MCF 10A (cell line): ENCODE measurements around the gene TMX1. TPM values are rescaled to one million over a fixed set of nuclear protein-coding genes. Genes with fewer than 3 reads are reported as not detected.

Experiments
- BruUV-seq: library from RNA; stranded (reverse); fragments of 400-500 nt; replicated peaks from 2 replicates; lab custom pipeline; 2021; lab: Mats Ljungman, UMichigan
- CTCF ChIA-PET: fragments of 300-600 bp; sonication (Branson Sonifier 250); formaldehyde crosslinking; extraction: SDS; loops from one replicate; lab custom pipeline; 2021; ENCODE audit warnings: antibody characterized with exemption, inconsistent platforms; lab: Yijun Ruan, JAX
- POLR2A ChIA-PET: fragments of 300-600, 350-650 bp; sonication (Branson Sonifier 250); formaldehyde crosslinking; extraction: SDS; loops from one replicate; lab custom pipeline; 2020; ENCODE audit warnings: antibody characterized with exemption, inconsistent platforms; lab: Yijun Ruan, JAX
- DNase-seq: peaks from one replicate; pipeline ENCODE4 v3.0.0-alpha.2; 2018; ENCODE audit not compliant: unreplicated experiment
- H3K27ac Mint-ChIP-seq: one replicate; pipeline ENCODE4 v1.8.0; 2022; ENCODE audit warnings: mild to moderate bottlenecking, low read depth, mixed read lengths; ENCODE audit not compliant: unreplicated experiment
- H3K27me3 Mint-ChIP-seq: one replicate; pipeline ENCODE4 v1.8.0; 2022; ENCODE audit warnings: mixed read lengths; ENCODE audit not compliant: insufficient read depth, unreplicated experiment
- H3K36me3 Mint-ChIP-seq: one replicate; pipeline ENCODE4 v1.8.0; 2022; ENCODE audit warnings: mild to moderate bottlenecking, moderate library complexity, mixed read lengths; ENCODE audit not compliant: insufficient read depth, unreplicated experiment
- H3K4me1 Mint-ChIP-seq: one replicate; pipeline ENCODE4 v1.8.0; 2022; ENCODE audit warnings: mixed read lengths; ENCODE audit not compliant: insufficient read depth, unreplicated experiment
- H3K4me3 Mint-ChIP-seq: one replicate; pipeline ENCODE4 v1.8.0; 2022; ENCODE audit warnings: mild to moderate bottlenecking, moderate library complexity, mixed read lengths; ENCODE audit not compliant: unreplicated experiment
- H3K9me3 Mint-ChIP-seq: one replicate; pipeline ENCODE4 v1.8.0; 2022; ENCODE audit warnings: mixed read lengths; ENCODE audit not compliant: unreplicated experiment
- intact Hi-C: fragments of 100-400 bp; cut with micrococcal nuclease; formaldehyde crosslinking; loops from 2 replicates; pipeline ENCODE4 v1.14.1; 2022
- total RNA-seq: library from RNA; stranded (reverse); gene quantifications from 2 replicates; pipeline ENCODE4 v1.2.3, GENCODE V29; 2022
- TF ChIP-seq, protein P1 (sequence below): fragments of 200-600 bp; IDR thresholded peaks from one replicate; pipeline ENCODE4 v1.8.0; 2022; ENCODE audit warnings: antibody characterized with exemption, mild to moderate bottlenecking; ENCODE audit not compliant: unreplicated experiment

Gene TMX1
- total RNA-seq, 1 experiment from 2014 or later: 35.0 TPM

DNA sequence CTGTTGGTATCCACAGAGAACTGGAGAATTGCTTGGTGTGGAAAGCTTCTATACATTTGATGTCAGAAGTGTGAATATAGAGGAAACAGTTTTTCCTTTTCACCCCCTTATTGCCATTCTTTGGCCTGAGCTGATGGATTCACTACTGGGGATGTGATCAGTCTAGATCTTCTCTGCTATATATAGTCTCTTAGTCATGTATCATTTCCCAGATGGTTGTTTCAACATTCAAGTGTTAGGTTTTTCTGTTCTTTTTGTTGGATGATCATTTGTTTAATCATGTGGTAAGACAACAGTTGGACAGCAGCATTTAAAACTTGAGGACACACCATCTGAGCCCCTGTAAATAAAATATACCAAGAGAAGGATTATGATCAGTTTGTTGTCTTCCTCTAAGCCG is 29.6 kb downstream of the TMX1 start:
- intact Hi-C loops: no loop called here
- no peaks in the 10 kb centered on the region for H3K4me1 Mint-ChIP-seq
- H3K4me3 Mint-ChIP-seq: no peak overlapping the region
- no peak overlapping the region for H3K27ac Mint-ChIP-seq
- TF ChIP-seq, protein P1, sequence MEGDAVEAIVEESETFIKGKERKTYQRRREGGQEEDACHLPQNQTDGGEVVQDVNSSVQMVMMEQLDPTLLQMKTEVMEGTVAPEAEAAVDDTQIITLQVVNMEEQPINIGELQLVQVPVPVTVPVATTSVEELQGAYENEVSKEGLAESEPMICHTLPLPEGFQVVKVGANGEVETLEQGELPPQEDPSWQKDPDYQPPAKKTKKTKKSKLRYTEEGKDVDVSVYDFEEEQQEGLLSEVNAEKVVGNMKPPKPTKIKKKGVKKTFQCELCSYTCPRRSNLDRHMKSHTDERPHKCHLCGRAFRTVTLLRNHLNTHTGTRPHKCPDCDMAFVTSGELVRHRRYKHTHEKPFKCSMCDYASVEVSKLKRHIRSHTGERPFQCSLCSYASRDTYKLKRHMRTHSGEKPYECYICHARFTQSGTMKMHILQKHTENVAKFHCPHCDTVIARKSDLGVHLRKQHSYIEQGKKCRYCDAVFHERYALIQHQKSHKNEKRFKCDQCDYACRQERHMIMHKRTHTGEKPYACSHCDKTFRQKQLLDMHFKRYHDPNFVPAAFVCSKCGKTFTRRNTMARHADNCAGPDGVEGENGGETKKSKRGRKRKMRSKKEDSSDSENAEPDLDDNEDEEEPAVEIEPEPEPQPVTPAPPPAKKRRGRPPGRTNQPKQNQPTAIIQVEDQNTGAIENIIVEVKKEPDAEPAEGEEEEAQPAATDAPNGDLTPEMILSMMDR: no peak
- BruUV-seq: no TSS peak
- CTCF ChIA-PET: interaction anchor here (0.7 kb wide), 1 partner anchor 459 kb away, joined by 3 read pairs; no protein-coding TSS in a partner anchor
- H3K9me3 Mint-ChIP-seq: no peaks in the 10 kb centered on the region
- H3K36me3 Mint-ChIP-seq: peaks cover 7% of the 10 kb centered on the region
- POLR2A ChIA-PET: no interaction called here
- no peaks in the 10 kb centered on the region for H3K27me3 Mint-ChIP-seq
- no peak for DNase-seq

DNA sequence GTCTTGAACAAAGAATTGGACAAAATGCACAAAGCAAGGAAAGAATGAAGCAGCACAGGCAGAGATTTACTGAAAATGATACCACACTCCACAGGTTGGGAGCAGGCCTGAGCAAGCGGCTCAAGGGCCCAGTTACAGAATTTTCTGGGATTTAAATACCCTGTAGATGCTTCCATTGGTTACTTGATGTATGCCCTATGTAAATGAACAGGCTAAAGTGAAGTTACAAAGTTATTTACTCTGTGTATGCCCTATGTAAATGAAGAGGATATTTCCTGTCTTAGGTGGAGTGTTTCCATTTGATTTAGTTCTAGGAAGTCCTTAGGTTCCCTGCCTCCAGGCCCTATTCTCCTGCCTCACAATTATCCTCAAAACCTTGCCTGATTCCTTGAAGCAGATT is 36.6 kb downstream of the TMX1 start:
- H3K4me1 Mint-ChIP-seq: no peaks in the 10 kb centered on the region
- no peak overlapping the region for H3K27ac Mint-ChIP-seq
- ChIA-PET POLR2A (no interaction called here), CTCF (interaction anchor here (12.1 kb wide), 1 partner anchor 502 kb away, joined by 283 read pairs; no protein-coding TSS in a partner anchor)
- intact Hi-C loops: no loop called here
- TF ChIP-seq, protein P1: no peak
- BruUV-seq: no TSS peak
- no peak overlapping the region for H3K4me3 Mint-ChIP-seq
- no peaks in the 10 kb centered on the region for H3K36me3 Mint-ChIP-seq
- H3K27me3 Mint-ChIP-seq: no peaks in the 10 kb centered on the region
- H3K9me3 Mint-ChIP-seq: no peaks in the 10 kb centered on the region
- DNase-seq: no peak

DNA sequence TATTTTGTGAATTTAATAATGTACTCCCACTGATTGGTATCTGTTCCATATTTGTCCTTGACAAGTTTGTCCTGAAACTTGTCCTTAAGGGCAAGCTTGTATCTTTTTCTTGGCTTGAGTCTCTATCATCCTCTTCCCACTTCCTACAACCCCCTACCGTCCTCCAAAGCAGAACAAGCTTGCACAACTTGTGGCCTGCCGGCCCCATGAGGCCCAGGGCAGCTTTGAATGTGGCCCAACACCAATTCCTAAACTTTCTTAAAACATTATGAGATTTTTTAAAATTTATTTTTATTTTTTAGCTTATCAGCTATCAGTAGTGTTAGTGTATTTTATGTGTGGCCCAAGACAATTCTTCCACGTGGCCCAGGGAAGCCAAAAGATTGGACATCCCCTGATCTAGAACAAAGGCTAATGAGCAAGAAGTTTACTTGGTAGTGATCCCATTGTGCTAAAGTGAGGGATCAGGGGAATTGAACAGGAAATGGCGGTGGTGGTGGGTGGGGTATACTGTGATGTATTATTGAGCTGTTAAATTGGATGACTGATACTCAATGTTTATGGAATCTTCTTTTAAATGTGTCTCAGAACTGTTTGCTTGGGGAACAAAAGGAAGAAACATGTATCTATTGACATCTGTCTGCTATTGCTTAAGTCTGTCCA is 37.8 kb downstream of the TMX1 start:
- no TSS peak for BruUV-seq
- intact Hi-C loops: no loop called here
- Mint-ChIP-seq H3K4me1 (no peaks in the 10 kb centered on the region), H3K4me3 (no peak overlapping the region), H3K27me3 (no peaks in the 10 kb centered on the region), H3K36me3 (no peaks in the 10 kb centered on the region), H3K9me3 (no peaks in the 10 kb centered on the region), H3K27ac (no peak overlapping the region)
- ChIA-PET POLR2A (interaction anchor here (0.6 to 1.6 kb wide), 6 partner anchors 38 to 799 kb away, joined by 3 to 6 read pairs (median 3); partner anchors contain the start of gene TMX1), CTCF (interaction anchor here (0.7 to 12.1 kb wide), 5 partner anchors 206 to 701 kb away, joined by 3 to 283 read pairs (median 3); no protein-coding TSS in a partner anchor)
- DNase-seq: no peak
- TF ChIP-seq, protein P1: no peak

DNA sequence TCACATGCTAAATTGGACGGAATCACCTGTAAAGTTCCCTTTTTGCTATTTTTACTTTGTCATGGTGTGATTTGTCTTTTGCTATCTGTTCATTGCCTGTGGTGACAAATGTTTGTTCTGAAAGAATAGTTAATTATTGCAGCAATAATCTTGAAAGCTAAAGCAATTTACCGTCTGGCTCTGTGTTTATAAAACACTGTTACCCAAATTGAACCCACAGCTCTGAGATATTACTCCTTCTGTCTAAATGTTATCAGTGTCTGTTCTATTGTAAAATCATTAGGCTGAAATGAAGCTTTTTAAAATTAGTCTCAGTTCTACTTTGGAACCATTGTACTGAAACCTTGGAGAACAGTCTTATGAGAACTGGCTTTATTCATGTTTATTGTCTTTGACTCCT is 42.5 kb downstream of the TMX1 start:
- Mint-ChIP-seq H3K9me3 (no peaks in the 10 kb centered on the region), H3K4me3 (no peak overlapping the region), H3K4me1 (peaks cover 12% of the 10 kb centered on the region), H3K27me3 (no peaks in the 10 kb centered on the region), H3K27ac (no peak overlapping the region), H3K36me3 (no peaks in the 10 kb centered on the region)
- no peak for DNase-seq
- ChIA-PET POLR2A (interaction anchor here (0.6 to 2.2 kb wide), 9 partner anchors 45 to 494 kb away, joined by 3 to 18 read pairs (median 4); partner anchors contain the start of gene FRMD6), CTCF (interaction anchor here (0.6 to 12.1 kb wide), 30 partner anchors 11 to 745 kb away, joined by 3 to 283 read pairs (median 4); partner anchors contain the start of gene FRMD6)
- no TSS peak for BruUV-seq
- intact Hi-C loops: loop anchor here (5.0 kb wide), 2 partner anchors 210 to 265 kb away; no protein-coding TSS in a partner anchor
- TF ChIP-seq, protein P1: no peak
